Duodenal mucosa (tissue), 2 donors: ENCODE results near the gene EXOG.

ENCODE experiments used
- H3K27ac ChIP-seq: one replicate; pipeline ENCODE4 v1.7.0; 2013; ENCODE audit warnings: low read depth, low read length
- H3K27me3 ChIP-seq, 2 donors: one replicate each; pipeline ENCODE4 v1.7.0; 2013; ENCODE audit warnings: low read length in 2 of 2, control low read depth in 1 of 2; ENCODE audit not compliant: insufficient read depth in 2 of 2, control insufficient read depth in 1 of 2
- H3K36me3 ChIP-seq, 2 donors: one replicate each; pipeline ENCODE4 v1.7.0; 2013; ENCODE audit warnings: low read length in 2 of 2, control low read depth in 1 of 2; ENCODE audit not compliant: insufficient read depth in 2 of 2, control insufficient read depth in 1 of 2
- H3K4me1 ChIP-seq, 2 donors: one replicate each; pipeline ENCODE4 v1.7.0; 2013; ENCODE audit warnings: low read length in 2 of 2, control low read depth in 1 of 2; ENCODE audit not compliant: insufficient read depth in 2 of 2, control insufficient read depth in 1 of 2
- H3K4me3 ChIP-seq, 2 donors: one replicate each; pipeline ENCODE4 v1.7.0; 2013; ENCODE audit warnings: low read length in 2 of 2, low read depth in 1 of 2
- H3K9ac ChIP-seq, 2 donors: one replicate each; pipeline ENCODE4 v1.7.0; 2013; ENCODE audit warnings: low read length in 2 of 2, low read depth in 1 of 2
- H3K9me3 ChIP-seq, 2 donors: one replicate each; pipeline ENCODE4 v1.7.0; 2013; ENCODE audit warnings: low read length in 2 of 2, control low read depth in 1 of 2; ENCODE audit not compliant: control insufficient read depth in 1 of 2

The EXOG gene

DNA sequence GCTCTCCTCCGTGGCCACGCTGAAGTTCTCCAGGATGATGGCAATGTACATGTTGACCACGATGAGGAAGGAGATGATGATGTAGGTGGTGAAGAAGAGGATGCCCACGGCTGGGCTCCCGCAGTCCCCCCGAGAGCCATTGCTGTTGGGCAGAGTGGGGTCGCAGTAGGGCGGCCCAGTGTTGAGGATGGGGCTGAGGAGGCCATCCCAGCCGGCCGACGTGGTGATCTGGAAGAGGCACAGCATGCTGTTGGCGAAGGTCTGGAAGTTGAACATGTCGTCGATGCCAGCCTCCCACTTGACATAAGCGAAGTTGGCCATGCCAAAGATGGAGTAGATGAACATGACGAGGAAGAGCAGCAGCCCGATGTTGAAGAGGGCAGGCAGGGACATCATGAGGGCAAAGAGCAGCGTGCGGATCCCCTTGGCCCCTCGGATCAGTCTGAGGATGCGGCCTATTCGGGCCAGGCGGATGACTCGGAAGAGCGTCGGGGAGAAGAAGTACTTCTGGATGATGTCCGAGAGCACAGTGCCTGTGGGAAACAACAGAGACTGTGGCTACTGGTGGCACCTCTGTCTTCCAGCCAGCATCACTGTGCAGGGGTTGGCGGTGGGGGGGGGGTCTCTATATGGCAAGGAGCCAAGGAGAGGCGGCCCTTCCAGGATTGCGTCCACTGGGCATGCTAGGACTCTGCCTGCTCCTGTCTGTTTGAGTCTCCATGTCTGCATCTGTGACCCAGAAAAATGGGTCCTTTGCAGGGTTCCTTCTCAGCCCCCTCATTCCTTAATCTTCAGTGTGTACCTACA lies 55.1 kb downstream of the EXOG start:
- no peaks in the 10 kb centered on the region for H3K36me3 ChIP-seq
- no peaks in the 10 kb centered on the region for H3K9me3 ChIP-seq
- H3K4me3 ChIP-seq = no peak overlapping the region
- H3K9ac ChIP-seq = no peak overlapping the region
- H3K27ac ChIP-seq = no peak overlapping the region
- no peaks in the 10 kb centered on the region for H3K4me1 ChIP-seq
- no peaks in the 10 kb centered on the region for H3K27me3 ChIP-seq

DNA sequence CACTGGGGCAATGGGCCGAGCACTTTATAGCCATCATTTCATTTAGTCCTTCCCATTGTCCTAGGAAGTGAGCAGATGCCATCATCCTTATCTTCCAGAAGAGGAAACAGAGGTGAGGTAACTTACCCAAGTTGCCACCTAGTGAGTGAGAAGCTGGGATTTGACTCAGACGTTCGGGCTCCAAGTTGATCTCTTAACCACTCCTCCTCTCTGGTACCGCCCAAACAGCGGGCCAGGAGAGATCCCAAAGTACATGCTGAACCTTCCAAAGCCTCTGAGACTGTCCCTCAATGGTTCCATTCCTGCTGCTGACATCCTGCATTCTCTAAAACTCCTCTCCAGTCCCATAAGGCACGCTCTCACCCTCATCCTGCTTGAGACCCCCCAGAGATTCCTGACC lies 56.2 kb downstream of the EXOG start:
- no peaks in the 10 kb centered on the region for H3K27me3 ChIP-seq
- no peaks in the 10 kb centered on the region for H3K4me1 ChIP-seq
- H3K9ac ChIP-seq = no peak overlapping the region
- no peaks in the 10 kb centered on the region for H3K36me3 ChIP-seq
- no peaks in the 10 kb centered on the region for H3K9me3 ChIP-seq
- no peak overlapping the region for H3K4me3 ChIP-seq
- H3K27ac ChIP-seq = no peak overlapping the region

DNA sequence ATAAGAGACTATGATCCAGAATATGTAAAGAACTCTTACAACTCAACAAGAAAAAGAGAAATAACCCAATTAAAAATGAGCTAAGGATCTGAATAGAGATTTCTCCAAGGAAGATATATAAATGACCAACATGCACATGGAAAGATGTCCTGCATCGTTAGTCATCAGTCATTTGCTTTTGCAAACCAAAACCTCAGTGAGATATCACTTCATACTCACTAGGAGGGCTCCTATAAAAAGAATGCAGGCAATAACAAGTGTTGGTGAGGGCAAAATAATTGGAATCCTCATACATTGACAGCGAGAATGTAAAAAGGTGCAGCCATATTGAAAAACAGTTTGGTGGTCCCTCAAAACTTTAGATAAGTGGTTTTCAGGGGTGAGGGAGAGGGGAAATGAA lies 56.9 kb downstream of the EXOG start:
- Histone ChIP-seq H3K9ac (no peak overlapping the region), H3K4me1 (no peaks in the 10 kb centered on the region), H3K9me3 (no peaks in the 10 kb centered on the region), H3K27ac (no peak overlapping the region), H3K27me3 (no peaks in the 10 kb centered on the region), H3K36me3 (no peaks in the 10 kb centered on the region), H3K4me3 (no peak overlapping the region)

DNA sequence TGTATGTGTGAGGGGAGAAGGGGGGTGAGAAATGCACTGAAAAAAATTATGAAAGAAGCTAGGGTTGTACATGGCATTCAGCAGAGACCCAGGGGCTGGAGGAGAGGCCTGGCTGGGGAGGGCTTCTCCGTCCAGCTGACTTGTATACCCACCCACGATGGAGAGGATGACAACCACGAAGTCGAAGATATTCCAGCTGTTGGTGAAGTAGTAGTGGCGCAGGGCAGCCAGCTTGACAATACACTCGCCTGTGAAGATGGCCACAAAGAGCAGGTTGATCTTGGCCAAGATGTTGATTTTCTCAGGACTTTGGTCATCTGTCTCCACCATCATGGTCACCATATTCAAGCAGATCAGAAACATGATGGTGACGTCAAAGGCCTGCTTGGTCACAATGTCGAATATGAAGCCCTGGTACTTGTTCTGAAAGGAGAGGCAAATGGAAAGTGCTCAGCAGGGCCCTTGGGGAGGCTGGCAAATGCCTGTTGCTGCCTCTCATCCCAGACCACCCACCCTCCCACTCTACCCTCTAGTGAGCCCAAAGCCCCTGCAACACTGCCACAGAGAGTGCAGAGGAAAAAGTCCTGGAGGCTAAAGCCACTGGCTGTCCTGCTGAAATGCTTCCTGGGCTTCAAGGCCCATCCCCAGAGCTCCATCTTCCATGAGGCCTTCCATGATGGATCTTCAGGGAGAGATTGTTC lies 58.1 kb downstream of the EXOG start:
- Histone ChIP-seq H3K4me1 (no peaks in the 10 kb centered on the region), H3K27ac (no peak overlapping the region), H3K4me3 (no peak overlapping the region), H3K27me3 (no peaks in the 10 kb centered on the region), H3K9me3 (no peaks in the 10 kb centered on the region), H3K9ac (no peak overlapping the region), H3K36me3 (no peaks in the 10 kb centered on the region)

DNA sequence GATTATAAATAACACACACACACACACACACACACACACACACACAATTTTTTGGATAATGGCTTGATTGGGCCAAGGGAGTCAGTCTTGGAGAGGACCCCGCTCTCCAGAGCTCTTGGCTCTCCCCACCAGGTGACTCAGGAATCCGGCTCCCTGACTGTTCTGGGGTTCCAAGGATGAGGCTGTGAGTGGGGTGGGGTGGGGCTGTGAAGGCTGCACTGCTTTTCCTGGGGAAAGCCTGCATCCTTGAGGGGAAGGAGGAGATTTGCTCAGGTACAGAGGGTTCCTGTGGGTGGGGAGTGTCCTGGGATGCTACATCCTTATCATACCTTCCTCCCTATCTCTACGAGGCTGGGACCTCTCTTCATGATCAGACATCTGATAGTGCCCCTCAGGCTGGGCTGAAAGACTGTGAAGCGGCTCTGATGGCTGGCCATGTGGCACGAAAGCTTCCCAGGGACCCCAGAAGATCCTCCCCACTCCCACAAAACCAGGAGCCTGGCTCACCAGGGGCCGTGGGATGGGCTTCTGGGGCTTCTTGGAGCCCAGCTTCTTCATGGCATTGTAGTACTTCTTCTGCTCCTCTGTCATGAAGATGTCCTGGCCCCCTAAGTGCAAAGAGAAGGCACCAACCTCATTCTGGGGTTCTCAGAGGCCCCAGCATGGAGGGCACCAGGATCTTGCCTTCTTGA lies 59.2 kb downstream of the EXOG start:
- Histone ChIP-seq H3K4me3 (no peak overlapping the region), H3K27me3 (no peaks in the 10 kb centered on the region), H3K4me1 (no peaks in the 10 kb centered on the region), H3K36me3 (no peaks in the 10 kb centered on the region), H3K27ac (no peak overlapping the region), H3K9ac (no peak overlapping the region), H3K9me3 (no peaks in the 10 kb centered on the region)

DNA sequence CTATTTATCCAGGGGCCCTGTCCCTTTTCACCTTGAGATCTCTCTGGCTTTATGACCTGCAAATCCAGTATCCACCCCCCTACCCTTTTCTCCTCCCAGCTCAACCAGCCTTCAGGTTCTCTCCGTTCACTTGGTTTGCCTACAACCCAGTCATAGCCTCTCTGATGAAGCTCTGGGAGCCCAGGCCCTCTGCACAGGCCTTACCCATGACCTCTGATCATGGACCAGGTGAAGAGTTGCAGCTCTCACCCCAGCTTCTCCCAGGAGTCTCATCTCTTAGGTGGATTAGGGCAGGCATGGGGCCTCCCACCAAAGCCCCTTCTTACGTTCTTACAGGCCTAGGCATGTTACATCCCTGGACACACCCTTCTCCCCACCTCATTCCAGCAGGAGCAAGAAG lies 59.8 kb downstream of the EXOG start:
- no peaks in the 10 kb centered on the region for H3K9me3 ChIP-seq
- H3K27ac ChIP-seq = no peak overlapping the region
- no peak overlapping the region for H3K9ac ChIP-seq
- no peaks in the 10 kb centered on the region for H3K36me3 ChIP-seq
- no peaks in the 10 kb centered on the region for H3K4me1 ChIP-seq
- no peaks in the 10 kb centered on the region for H3K27me3 ChIP-seq
- H3K4me3 ChIP-seq = no peak overlapping the region

DNA sequence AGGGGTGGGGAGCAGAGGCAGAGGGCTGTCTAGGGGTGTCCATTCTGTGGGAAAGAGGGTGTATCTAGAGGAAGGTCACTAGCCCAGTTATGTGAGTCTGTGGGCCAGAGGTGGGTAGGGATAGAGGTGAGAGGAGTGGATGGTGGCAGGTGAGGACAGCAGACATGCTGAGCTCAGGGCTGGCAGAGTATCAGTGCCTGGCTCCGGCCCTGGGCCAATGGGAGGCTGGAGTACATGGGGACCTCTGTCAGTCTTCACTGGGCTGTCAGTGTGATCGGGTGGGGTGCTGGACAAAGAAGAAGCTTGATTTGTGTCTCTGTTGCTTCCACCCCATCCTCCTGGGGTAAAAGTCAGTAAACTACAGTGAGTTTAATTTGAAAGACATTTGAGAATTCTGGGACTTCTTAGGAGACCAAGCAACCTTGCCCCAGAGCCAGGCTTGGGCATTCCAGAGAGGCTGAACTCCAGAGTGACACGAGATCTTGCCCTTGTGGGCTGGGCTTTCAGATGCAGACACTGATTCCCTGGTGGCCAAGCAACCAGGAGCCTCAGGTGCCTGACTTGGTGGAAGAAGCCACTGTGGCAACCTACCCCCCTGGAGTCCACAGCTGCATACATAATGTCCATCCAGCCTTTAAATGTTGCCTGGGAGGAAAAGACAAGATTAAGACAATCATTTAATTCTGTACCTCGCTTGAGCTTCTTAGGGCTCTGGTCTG lies 60.7 kb downstream of the EXOG start:
- no peak overlapping the region for H3K27ac ChIP-seq

DNA sequence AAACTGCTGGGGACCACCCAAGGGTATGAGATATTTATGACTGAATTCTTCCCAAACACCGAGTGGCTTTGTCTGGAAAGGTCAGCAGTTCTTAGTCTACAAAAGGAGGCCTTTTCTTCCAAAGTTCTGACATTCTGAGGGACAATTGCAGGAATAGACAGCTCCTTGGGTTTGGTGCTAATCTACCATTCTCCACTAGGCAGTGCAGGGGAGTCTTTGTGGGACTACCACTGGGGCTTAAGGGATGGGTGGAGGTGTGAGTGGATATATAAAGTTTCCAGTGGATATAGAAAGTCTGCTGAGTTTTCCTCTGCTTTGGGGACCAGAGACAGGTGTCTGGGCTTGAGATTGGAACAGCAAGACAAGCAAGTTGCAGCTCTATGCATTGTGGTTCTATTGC lies 62.7 kb downstream of the EXOG start:
- Histone ChIP-seq H3K27ac (no peak overlapping the region), H3K4me3 (no peak overlapping the region), H3K9ac (no peak overlapping the region), H3K4me1 (no peaks in the 10 kb centered on the region), H3K27me3 (no peaks in the 10 kb centered on the region), H3K9me3 (no peaks in the 10 kb centered on the region), H3K36me3 (no peaks in the 10 kb centered on the region)

More for the DNA sequence above, 60.7 kb downstream of the EXOG start:
- Histone ChIP-seq H3K4me3 (no peak overlapping the region), H3K36me3 (no peaks in the 10 kb centered on the region), H3K4me1 (no peaks in the 10 kb centered on the region), H3K9me3 (no peaks in the 10 kb centered on the region), H3K9ac (no peak overlapping the region), H3K27me3 (no peaks in the 10 kb centered on the region)

DNA sequence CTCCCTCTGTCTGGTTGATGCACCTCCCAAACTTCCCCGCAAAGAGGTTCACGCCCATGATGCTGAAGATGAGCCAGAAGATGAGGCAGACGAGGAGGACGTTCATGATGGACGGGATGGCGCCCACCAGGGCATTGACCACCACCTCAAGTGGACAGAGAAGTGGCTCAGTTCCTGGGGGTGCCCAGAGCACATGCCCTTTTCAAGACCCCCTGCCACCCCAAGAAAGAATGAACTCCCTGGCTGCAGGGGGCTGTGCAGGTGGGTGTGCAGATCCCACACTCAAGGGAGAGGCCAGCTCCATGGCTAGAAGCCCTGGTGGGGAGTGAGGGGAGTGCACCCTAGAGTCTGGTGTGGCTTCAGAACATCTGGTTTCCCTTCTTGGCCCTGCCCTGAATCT lies 64.1 kb downstream of the EXOG start:
- Histone ChIP-seq H3K4me3 (no peak overlapping the region), H3K27me3 (no peaks in the 10 kb centered on the region), H3K36me3 (no peaks in the 10 kb centered on the region), H3K9ac (no peak overlapping the region), H3K4me1 (no peaks in the 10 kb centered on the region), H3K27ac (no peak overlapping the region), H3K9me3 (no peaks in the 10 kb centered on the region)
